Skeletal muscle satellite cell (primary cell): Measurements from ENCODE around the gene ZBTB16.

Source experiments
- H3K27me3 ChIP-seq: 2 replicates; pipeline ENCODE4 v1.7.0; 2013; ENCODE audit warnings: low read length; ENCODE audit not compliant: control insufficient read depth, insufficient read depth
- H3K36me3 ChIP-seq: 2 replicates; pipeline ENCODE4 v1.7.0; 2013; ENCODE audit warnings: mild to moderate bottlenecking, control low read depth, low read length; ENCODE audit not compliant: insufficient read depth
- H3K4me1 ChIP-seq: 2 replicates; pipeline ENCODE4 v1.7.0; 2013; ENCODE audit warnings: low read length; ENCODE audit not compliant: control insufficient read depth, insufficient read depth
- H3K4me2 ChIP-seq: 2 replicates; pipeline ENCODE4 v1.7.0; 2013; ENCODE audit warnings: mild to moderate bottlenecking, low read length
- H3K4me3 ChIP-seq: 2 replicates; pipeline ENCODE4 v1.7.0; 2013; ENCODE audit warnings: low read length
- H3K9ac ChIP-seq: 2 replicates; pipeline ENCODE4 v1.7.0; 2013; ENCODE audit warnings: mild to moderate bottlenecking, low read depth, low read length, moderate library complexity
- H3K9me3 ChIP-seq: replicated peaks from 2 replicates; pipeline ENCODE4 v1.7.0; 2013; ENCODE audit warnings: mild to moderate bottlenecking, control low read depth, low read length

The ZBTB16 gene

DNA sequence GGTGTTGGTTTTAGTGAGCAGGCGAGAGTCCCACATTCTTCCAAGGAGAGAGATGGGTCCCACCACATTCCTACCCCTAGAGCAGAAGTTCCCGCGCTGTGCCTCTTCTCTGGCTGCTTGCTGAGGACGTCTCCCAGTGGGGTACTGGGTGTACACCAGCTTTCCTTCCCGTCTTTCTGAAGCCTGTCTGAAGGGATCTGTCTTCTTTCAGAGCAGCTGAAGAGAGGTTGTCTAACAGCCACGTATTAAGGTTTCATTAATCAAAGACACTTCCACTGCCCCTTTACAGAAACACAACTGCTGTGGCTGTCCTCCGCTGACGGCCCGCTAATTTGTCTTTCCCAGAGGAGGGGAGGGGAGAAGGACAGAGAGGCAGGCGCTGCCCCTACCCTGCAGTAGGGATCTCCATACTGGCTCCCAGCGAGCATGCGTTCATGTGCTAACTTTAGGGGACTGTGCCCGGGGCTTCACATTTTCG, 56.0 kb downstream of the ZBTB16 start:
- Histone ChIP-seq H3K27me3 (no peaks in the 10 kb centered on the region), H3K9me3 (no peaks in the 10 kb centered on the region), H3K36me3 (peaks cover 15% of the 10 kb centered on the region), H3K4me3 (no peak overlapping the region), H3K9ac (no peak overlapping the region), H3K4me1 (peaks cover 28% of the 10 kb centered on the region), H3K4me2 (no peak overlapping the region)

DNA sequence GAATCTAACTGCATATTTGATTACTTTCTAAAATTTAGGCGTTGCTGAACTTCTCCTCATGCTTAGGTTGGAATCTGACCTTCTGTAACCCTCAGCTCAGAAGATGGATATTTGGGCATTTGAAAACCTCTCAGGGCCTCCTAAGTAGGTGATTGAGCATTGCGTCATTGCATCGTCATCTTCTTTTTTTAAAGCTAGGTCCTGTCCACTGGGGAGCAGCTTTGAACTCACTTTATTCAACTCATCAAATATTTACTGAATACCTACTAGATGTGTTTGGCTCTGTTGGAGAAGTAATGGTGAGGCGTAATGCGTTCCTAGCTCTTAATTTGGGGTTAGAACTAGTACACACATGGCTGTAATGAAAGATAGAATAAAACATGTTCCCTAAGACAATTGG, 56.8 kb downstream of the ZBTB16 start:
- no peak overlapping the region for H3K9ac ChIP-seq
- no peak overlapping the region for H3K4me2 ChIP-seq
- no peaks in the 10 kb centered on the region for H3K9me3 ChIP-seq
- H3K4me1 ChIP-seq = peaks cover 22% of the 10 kb centered on the region
- peaks cover 21% of the 10 kb centered on the region for H3K36me3 ChIP-seq
- no peaks in the 10 kb centered on the region for H3K27me3 ChIP-seq
- no peak overlapping the region for H3K4me3 ChIP-seq

DNA sequence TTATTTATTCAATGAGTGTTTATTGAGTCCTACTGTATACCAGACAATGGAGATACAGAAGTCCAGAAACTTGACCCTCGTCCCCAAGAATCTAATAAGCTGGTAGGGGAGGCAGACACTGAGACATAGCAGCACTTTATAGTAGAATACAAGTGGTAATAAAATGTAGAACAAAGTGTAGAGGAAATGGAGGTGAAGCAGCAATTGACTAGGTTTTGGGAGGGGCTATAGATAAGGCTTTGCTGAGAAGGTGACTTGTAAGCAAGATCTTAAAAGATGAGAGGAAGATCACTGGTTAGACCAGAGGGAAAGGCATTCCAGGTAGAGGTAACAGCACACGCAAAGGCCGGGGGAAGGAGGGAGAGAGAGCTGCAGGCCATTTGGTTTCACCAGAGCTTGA, 57.3 kb downstream of the ZBTB16 start:
- Histone ChIP-seq H3K4me1 (peaks cover 22% of the 10 kb centered on the region), H3K36me3 (peaks cover 25% of the 10 kb centered on the region)

DNA sequence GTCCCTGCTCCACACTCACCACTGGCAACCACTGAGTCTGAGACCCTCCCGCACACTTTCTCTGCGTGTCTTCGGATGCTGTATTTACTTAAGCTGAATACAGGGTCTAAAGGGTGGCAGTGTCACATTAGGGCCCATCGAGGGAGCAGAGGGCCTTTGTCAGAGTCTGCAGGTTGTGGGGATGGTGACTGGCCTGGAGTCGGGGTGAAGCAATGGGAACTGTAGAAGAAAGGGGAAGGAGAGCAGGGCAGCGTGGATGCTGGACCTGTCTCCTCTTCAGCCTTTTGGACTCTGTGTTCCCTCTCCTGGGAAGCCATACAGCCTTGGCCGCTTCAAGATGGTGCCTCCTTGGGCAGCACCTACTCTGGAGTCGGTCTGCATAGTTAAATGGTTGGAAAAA, 61.1 kb downstream of the ZBTB16 start:
- H3K4me2 ChIP-seq = no peak overlapping the region
- no peaks in the 10 kb centered on the region for H3K27me3 ChIP-seq
- peaks cover 26% of the 10 kb centered on the region for H3K4me1 ChIP-seq

More for the DNA sequence above, 57.3 kb downstream of the ZBTB16 start:
- H3K4me2 ChIP-seq = no peak overlapping the region
- no peaks in the 10 kb centered on the region for H3K27me3 ChIP-seq
- no peak overlapping the region for H3K9ac ChIP-seq
- no peak overlapping the region for H3K4me3 ChIP-seq
- H3K9me3 ChIP-seq = no peaks in the 10 kb centered on the region

DNA sequence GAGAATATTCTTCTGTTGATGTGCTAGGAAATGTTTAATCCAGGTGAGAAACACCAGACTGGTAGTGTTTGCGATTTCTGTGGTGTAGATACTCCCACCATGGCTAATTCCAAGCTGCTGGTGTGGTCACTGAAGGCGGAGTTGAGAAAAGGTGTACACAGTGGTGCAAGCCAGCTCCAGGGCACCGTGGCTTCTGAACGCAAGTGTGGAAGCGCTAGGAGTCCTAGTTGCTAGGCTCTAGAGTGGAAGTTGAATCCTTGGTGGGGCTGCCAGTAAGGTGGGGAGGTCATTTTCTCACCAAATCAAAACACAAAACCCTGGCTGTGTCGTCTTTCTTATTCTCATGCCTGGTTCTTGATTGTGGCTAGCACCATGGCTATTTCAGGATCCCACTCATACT, 61.6 kb downstream of the ZBTB16 start:
- H3K27me3 ChIP-seq = no peaks in the 10 kb centered on the region
- H3K4me1 ChIP-seq = peaks cover 26% of the 10 kb centered on the region
- no peaks in the 10 kb centered on the region for H3K9me3 ChIP-seq
- H3K4me3 ChIP-seq = no peak overlapping the region
- no peak overlapping the region for H3K9ac ChIP-seq
- H3K36me3 ChIP-seq = peaks cover 41% of the 10 kb centered on the region
- H3K4me2 ChIP-seq = no peak overlapping the region

More for the DNA sequence above, 61.1 kb downstream of the ZBTB16 start:
- Histone ChIP-seq H3K9me3 (no peaks in the 10 kb centered on the region), H3K4me3 (no peak overlapping the region), H3K9ac (no peak overlapping the region), H3K36me3 (peaks cover 39% of the 10 kb centered on the region)

DNA sequence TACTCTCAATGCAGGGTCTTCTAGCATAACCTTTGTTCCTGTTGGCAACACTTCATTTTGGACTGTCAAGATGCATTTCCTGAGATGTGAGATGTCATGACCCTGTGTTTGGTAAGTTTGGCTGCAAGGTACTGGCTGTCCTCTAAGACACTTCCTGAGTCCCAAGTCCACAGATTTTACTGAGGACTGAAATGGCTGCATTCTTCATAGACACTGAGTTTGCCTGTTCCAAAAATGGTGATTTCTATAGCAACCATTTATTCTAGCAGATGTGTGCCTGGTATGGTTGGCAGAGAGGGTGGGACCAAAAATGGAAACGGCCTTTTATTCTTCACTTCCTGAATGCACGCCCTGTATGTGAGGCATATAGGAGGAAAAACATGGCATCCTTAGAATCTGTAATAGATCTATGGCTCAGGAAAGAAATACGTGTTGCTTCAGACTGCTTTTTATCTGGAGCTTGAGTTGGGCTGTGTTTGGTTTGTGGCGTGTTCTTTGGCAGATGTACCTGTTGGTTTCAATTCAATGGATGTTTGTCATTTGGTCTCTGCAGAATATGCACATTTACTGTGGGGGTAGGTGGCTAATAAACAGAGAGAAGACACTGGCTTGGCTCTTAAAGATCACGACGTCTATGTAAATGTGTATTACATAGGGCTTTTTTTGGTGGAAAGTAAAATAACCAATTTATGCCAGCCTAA, 62.4 kb downstream of the ZBTB16 start:
- peaks cover 41% of the 10 kb centered on the region for H3K36me3 ChIP-seq

DNA sequence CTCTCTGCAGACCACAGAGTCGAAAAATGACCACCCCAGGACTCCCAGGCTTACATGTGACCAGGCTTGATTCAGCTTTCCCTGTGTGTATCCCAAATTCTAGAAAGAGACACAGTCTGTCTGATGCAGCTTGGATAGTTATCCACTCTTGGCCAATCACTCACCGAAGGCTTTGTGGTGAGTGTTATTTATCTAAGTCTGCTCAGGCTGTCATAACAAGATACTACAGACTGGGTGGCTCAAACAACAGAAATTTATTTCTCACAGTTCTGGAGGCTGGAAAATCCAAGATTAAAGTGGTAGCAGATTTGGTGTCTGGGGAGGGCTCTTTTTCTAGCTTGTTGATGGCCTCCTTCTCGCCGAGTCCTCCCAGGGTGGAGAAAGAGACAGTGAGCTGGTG, 63.2 kb downstream of the ZBTB16 start:
- Histone ChIP-seq H3K27me3 (no peaks in the 10 kb centered on the region), H3K4me2 (no peak overlapping the region), H3K4me1 (peaks cover 26% of the 10 kb centered on the region), H3K9me3 (no peaks in the 10 kb centered on the region), H3K4me3 (no peak overlapping the region), H3K9ac (no peak overlapping the region), H3K36me3 (peaks cover 48% of the 10 kb centered on the region)

More for the DNA sequence above, 62.4 kb downstream of the ZBTB16 start:
- Histone ChIP-seq H3K4me2 (no peak overlapping the region), H3K9ac (no peak overlapping the region), H3K27me3 (no peaks in the 10 kb centered on the region), H3K4me1 (peaks cover 26% of the 10 kb centered on the region), H3K4me3 (no peak overlapping the region), H3K9me3 (no peaks in the 10 kb centered on the region)

DNA sequence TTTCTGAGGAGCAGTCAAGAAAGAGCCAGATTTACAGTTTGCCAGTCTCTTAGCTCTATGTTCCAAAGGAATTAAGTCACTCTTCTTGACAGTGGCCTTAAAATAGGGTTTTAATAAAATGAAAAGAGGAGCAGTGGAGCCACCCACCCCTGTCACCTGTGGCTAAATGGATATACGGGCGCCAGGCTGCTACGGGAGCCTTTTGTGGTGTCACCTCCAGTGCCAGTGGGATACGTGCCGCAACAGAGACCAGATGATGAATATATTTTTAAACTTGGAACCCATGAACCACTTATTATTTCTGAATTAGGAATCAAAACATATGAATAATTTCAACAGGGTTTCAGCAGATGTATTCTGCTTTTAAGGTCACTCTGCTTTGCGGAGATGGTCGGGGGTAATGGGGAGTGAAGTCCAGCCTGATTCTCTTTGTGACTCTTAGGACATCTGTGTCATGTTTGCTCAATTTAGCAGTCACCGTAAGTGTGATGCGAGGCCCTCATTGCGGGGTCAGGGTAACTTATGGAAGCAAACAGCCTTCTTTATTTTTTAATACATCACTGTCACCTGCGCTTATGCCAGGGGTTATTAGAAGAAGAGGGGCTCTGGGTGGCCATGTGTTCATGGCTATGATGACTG, 64.3 kb downstream of the ZBTB16 start:
- Histone ChIP-seq H3K9me3 (no peaks in the 10 kb centered on the region), H3K4me3 (no peak overlapping the region), H3K27me3 (no peaks in the 10 kb centered on the region), H3K9ac (no peak overlapping the region), H3K4me2 (no peak overlapping the region), H3K36me3 (peaks cover 55% of the 10 kb centered on the region), H3K4me1 (peaks cover 34% of the 10 kb centered on the region)

DNA sequence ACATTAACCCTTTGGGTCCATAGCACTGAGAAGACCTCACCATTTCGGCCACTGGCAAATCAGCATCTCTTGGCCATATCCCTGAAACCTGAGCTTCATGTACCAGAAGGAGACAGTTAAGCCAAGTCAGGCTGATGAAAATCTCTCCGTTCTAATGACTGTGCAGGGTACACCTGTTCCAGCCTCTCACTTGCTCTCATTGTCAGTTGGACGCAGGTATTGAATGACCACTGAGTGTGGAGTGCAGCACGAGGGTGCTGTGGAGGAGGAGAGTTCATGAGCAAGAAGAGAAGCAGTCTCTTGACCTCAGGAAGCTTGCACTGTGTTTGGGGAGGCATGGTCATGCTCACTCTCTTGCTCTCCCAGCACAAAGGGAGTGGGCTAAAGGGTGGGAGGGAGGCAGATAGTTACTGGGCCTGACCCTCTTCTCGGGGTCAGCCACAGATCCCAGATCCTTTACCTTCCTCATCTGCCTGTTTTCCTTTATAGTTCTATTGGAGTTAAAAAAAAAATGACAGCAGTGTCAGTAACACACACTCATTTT, 65.2 kb downstream of the ZBTB16 start:
- Histone ChIP-seq H3K4me3 (no peak overlapping the region), H3K4me2 (no peak overlapping the region), H3K36me3 (peaks cover 55% of the 10 kb centered on the region), H3K27me3 (no peaks in the 10 kb centered on the region), H3K9me3 (no peaks in the 10 kb centered on the region), H3K4me1 (peaks cover 43% of the 10 kb centered on the region), H3K9ac (no peak overlapping the region)

DNA sequence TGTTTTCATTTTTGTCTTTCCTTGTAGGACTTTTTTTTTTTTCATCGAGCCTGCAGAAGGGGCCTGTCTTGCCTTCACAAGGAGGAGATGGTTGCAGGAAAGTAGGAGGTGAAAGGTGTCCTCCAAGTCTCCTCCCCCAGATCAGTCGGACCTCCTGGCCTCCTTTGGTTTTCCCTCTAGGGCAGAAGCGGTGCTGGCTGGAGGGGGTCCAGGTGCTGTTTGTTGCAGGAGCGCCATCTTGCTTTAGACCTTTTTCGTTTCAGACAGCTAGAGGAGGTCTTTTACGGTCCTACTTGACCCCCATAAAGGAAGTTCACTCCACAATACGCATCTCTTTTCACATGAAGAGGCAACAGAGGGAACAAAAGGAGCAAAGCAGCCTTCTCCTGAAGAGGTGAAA, 66.0 kb downstream of the ZBTB16 start:
- Histone ChIP-seq H3K9me3 (no peaks in the 10 kb centered on the region), H3K27me3 (no peaks in the 10 kb centered on the region), H3K4me1 (peaks cover 51% of the 10 kb centered on the region), H3K9ac (no peak overlapping the region), H3K4me3 (no peak overlapping the region), H3K36me3 (peaks cover 55% of the 10 kb centered on the region), H3K4me2 (no peak overlapping the region)

DNA sequence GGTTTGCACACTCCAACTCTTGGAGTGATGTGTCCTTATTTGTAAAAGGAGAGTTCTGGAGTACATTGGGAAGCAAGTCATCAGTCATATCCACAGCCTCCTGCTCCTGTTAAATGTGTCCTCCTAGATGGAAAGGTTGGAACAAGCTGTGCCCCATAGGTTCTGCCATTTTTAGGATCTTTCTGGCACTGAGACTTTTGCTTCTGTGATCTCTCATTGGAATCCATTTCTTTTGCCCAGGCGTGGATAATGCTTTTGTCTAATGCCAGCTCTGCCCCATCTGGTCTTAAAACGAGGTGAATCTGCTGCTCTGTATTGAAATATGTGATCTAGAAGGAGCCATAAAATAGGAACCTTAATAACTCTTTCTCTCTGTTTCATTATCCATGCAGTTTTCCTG, 66.4 kb downstream of the ZBTB16 start:
- H3K4me3 ChIP-seq = no peak overlapping the region
- H3K27me3 ChIP-seq = no peaks in the 10 kb centered on the region
- no peaks in the 10 kb centered on the region for H3K9me3 ChIP-seq
- peaks cover 55% of the 10 kb centered on the region for H3K4me1 ChIP-seq
- no peak overlapping the region for H3K4me2 ChIP-seq
- peaks cover 53% of the 10 kb centered on the region for H3K36me3 ChIP-seq
- no peak overlapping the region for H3K9ac ChIP-seq
